Breast epithelium (tissue), 3 donors: ENCODE results near the gene SLC8A2.

Experiments used
- POLR2A ChIP-seq: fragments of 450-650 bp; IDR thresholded peaks from one replicate; pipeline ENCODE4 v1.6.1; 2016; ENCODE audit warnings: antibody characterized with exemption, mild to moderate bottlenecking, moderate library complexity
- POLR2AphosphoS5 ChIP-seq, 3 donors: sonication (generic); formaldehyde crosslinking; IDR thresholded peaks; one replicate each; pipeline ENCODE4 v1.6.1; 2017; ENCODE audit warnings: antibody characterized with exemption in 3 of 3
- TF ChIP-seq, protein P1 (sequence below), 3 donors: fragments of 450-650 bp; IDR thresholded peaks; one replicate each; pipeline ENCODE4 v1.5.1; 2016 to 2017; ENCODE audit warnings: antibody characterized with exemption in 3 of 3, mild to moderate bottlenecking in 3 of 3, moderate library complexity in 3 of 3

DNA sequence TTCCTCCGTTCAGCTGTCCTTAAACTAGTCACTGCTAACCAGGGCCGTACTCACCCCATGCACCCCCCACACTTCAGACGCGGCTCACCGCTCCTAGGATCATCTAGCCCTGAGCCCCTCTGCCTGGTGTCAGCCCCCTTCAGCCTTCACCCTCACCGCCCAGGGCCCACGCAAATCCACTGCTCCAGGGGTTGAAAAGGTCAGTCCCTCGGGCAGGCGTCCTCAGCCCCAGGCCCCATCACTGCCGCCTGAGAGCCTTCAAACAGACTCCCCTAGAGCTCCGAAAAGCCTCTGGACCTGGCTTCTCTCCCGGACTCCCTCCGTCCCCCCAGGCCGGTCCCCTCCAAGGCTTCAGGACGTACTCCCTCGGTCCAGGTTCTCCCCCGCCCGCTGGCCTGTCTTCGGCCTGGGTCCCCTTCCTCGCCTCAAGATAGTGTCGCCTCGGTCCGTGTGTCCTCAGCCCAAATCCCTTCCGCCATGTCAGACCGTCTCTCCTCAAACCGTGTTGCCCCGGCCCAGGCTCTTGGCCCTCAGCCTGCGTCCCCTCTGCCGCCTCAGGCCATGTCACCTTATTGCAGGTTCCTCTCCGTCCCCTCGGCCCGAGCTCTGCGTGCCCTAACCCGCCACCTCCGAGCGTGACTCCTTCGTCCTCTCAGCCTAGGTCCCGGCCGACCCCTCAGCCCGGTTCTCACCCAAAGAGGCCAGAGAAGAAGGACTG is 42.6 kb upstream of the SLC8A2 start:
- no peak for TF ChIP-seq POLR2A
- TF ChIP-seq, protein P1, sequence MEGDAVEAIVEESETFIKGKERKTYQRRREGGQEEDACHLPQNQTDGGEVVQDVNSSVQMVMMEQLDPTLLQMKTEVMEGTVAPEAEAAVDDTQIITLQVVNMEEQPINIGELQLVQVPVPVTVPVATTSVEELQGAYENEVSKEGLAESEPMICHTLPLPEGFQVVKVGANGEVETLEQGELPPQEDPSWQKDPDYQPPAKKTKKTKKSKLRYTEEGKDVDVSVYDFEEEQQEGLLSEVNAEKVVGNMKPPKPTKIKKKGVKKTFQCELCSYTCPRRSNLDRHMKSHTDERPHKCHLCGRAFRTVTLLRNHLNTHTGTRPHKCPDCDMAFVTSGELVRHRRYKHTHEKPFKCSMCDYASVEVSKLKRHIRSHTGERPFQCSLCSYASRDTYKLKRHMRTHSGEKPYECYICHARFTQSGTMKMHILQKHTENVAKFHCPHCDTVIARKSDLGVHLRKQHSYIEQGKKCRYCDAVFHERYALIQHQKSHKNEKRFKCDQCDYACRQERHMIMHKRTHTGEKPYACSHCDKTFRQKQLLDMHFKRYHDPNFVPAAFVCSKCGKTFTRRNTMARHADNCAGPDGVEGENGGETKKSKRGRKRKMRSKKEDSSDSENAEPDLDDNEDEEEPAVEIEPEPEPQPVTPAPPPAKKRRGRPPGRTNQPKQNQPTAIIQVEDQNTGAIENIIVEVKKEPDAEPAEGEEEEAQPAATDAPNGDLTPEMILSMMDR (IDR thresholded peaks at IDR 0.05) = no peak
- no peak for TF ChIP-seq POLR2AphosphoS5 (IDR thresholded peaks at IDR 0.05)
